NCI-H748 (cell line): ENCODE measurements around the gene CENPM.

Experiments
- DNase-seq: peaks from one replicate; lab custom pipeline; 2025; ENCODE audit not compliant: unreplicated experiment; lab: John Stamatoyannopoulos, UW

Gene CENPM

GRCh38 chr22:41933411-41934177 is 13.4 kb downstream of the CENPM start:
- DNase-seq = no peak

GRCh38 chr22:41932353-41932752 is 14.6 kb downstream of the CENPM start:
- DNase-seq = no peak

- DNase-seq = no peak
Observed at GRCh38 chr22:41931701-41932269, 15.2 kb downstream of the CENPM start.

DNA sequence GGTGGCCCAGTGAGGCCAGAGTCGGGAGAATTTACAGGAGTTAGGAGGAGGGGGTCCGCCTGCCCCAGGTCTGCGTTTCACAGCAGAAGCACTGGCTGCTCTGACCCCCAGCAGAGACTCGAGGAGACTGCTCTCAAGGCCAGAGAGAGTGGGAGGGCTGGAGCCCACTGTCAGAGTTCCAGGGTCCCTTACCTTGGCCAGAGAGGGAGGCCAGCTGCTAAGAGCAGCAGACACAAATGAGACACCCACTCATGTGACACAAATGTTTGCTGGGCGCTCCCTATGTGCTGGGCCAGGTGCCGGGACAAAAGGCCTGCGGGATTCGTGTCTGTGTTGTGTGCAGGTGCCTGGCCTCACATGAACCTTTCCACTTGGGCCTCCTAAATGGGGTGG is 17.5 kb downstream of the CENPM start:
- DNase-seq = peak; percentile 45

GRCh38 chr22:41928593-41929417 is 18.1 kb downstream of the CENPM start:
- DNase-seq = no peak

DNA sequence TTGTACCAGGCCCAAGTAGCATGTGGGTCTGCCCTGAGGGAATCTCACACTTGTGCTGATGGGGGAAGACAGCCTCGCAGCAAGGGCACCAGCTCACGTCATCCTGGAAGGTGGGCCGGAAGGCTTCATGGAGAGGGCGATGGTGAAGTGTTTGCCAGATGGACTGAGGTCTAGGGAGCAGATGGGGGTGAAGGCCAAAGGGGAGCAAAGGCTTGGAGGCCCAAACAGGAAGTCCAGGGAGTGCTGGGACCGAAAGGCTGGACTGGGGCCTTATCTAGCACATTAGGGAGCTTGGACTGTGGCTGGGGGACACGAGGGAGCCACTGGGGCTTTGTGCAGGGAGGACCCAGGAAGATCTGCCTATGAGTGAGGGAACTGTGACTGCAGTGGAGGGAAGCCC is 19.1 kb downstream of the CENPM start:
- DNase-seq = no peak

- DNase-seq = peak; percentile 85
Observed at GRCh38 chr22:41925783-41926460, 21.0 kb downstream of the CENPM start.

DNA sequence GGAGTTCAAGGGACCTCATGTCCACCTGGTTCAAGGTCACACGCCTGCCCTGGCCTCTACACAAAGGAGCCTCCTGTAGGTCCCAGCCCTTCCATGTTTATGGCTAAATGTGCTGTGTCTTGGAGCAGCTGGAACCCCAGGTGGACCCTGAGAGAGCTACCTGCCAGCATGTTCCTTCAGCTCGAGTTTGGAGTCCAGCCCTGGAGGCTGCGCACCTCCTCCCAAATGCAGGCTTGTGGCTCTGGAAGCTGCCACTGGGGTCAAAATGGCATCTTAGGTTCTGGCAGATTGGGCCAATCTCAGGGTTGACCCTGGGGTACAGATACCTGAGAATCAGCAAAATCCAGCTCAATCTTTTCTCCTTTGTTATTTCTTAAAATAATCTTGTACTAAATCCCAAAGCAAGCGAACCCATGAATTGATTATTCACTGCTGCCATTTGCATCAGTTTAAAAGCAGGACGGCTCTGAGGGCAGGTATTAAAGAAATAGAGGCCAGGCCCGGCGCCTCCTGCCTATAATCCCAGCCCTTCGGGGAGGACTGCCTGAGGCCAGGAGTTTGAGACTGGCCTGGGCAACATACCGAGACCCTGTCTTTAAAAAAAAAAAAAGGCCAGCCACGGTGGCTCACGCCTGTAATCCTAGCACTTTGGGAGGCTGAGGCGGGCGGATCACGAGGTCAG is 23.2 kb downstream of the CENPM start:
- DNase-seq = no peak

DNA sequence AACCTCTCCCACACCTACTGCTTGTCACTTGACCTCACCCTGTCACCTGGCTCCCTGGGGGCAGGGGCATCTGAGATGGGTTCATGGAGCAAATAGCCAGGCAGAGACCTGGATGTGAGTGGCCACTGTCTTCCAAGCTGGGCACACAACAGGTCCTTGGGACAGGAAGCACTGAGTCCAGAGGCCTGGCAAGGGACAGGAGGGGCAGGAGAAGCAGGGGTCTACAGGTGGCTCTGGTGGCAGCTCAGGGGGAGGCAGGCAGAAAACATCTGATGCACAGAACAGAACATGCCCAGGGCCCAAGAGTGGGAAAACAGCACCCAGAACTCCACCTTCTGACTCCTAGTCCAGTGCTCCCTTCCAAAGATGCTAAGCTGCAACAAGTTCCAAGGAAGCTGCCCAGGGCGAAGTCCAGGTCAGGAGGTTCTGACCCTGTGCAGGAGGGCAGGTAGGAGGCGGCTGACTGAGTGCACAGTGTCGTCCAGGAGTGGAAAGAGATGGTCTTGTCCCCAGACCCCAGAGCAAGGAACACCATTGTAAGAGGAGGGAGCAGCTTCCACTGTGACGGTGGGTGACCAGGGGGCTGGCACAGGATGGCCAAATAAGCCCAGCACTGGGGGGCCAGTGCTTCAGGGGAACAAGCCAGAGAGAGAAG is 23.9 kb downstream of the CENPM start:
- DNase-seq = no peak

- no peak for DNase-seq
Observed at GRCh38 chr22:41922328-41922727, 24.6 kb downstream of the CENPM start.

GRCh38 chr22:41920271-41920976 is 26.5 kb downstream of the CENPM start:
- DNase-seq = no peak

- DNase-seq = peak; percentile 25
Observed at GRCh38 chr22:41919357-41920224, 27.4 kb downstream of the CENPM start.

DNA sequence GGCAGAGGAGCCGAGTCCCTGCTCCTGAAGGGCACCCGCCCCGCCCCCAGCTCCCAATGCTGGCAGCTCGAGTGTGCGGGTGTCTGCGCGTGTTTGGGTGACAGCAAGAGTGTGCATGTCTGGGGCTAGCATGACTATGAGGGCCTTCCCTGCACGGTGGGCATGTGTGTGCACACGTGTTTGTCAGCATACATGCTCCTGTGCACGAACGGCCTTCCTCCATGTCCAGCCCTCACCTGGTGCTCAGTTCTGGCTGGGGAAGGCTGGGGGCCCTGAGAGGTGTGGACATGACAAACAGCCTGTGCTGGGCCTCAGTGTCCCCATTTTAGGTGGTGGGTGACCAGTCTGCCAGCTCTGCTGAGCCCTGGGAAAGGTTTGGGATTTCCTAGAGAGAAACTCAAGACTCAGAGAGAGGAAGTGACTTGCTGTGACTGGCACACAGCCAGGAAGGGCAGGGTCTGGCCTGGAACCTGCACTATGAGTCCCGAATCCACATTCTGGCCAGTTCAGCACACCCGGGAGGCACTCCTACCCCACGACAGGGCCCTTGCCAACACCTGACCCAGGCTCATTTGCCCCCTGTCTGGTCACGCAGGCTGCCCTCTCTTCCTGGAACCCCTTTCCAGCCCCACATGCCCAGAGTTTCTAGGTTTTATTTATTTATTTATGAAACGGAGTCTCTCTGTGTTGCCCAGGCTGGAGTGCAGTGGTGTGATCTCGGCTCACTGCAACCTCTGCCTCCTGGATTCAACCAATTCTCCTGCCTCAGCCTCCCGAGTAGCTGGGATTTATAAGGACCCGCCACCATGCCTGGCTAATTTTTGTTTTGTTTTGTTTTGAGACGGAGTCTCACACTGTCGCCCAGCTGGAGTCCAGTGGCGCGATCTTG is 28.8 kb downstream of the CENPM start:
- DNase-seq = peak; percentile 40

- peak; percentile 68 for DNase-seq
Observed at GRCh38 chr22:41917375-41917902, 29.5 kb downstream of the CENPM start.

- no peak for DNase-seq
Observed at GRCh38 chr22:41916745-41917358, 30.1 kb downstream of the CENPM start.

DNA sequence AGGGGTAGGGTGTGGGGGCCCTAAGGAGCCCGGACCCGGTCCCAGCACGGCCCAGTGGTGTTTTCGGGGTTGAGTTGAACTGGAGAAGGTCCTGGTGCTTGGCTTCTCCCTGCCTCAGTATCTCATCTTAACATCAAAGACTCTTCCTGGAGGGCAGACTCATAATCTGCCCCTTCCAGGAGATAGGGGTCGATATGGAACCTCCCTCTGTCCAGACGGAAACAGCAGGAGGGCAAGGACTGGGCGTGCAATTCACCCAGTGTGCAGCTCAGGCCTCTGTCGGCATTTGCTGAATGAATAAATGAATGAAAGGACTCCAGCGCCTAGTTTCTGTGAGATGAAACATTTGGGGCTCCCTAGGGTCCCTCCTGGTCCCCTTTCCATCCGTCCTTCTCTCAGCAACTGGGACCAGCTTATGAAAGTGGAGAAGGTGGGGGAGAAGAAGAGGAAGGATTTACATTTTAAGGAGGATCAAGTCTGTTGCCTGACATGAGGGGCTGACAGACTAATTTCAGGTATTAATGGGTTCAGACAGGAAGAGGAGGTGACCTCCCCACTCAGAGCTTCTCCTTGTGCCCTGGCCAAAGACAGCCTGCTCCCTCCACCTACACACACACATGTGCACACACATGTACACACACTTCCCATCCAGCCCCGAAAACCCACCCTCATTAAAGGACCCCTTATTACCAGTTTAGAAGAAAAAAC is 31.0 kb downstream of the CENPM start:
- DNase-seq = no peak
